Amniotic epithelial cell (primary cell): Measurements from ENCODE around the gene DELE1.
"Not testable (repeated sequence)": the region's sequence is repeated elsewhere in the genome, so short reads cannot be mapped to it uniquely, and the experiment has no call there.

ENCODE experiments used
- DNase-seq: peaks from one replicate; pipeline ENCODE4 v3.0.0-alpha.2; 2010; ENCODE audit warnings: low read depth

The DELE1 gene

DNA sequence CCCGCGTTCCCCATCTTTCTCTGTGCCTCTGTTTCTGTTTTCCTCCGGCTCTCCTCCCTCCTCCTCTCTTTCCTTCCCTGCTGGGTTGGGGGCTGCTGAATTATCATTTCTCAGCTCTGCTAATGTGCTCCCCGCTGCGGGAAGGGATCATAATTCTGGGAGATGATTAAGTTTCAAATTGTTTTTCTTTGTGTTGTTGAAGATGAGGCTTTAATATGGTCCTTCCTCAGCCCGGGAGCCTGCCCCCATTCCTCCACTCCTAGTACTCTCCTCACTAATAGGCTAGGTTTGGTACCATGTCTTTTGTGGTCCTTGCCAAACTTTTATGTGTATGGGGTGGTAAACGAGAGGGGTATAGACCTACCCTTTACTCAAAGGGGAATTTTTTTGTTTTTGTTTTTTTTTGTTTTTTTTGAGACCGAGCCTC is 39.8 kb upstream of the DELE1 start:
- DNase-seq, result no peak

DNA sequence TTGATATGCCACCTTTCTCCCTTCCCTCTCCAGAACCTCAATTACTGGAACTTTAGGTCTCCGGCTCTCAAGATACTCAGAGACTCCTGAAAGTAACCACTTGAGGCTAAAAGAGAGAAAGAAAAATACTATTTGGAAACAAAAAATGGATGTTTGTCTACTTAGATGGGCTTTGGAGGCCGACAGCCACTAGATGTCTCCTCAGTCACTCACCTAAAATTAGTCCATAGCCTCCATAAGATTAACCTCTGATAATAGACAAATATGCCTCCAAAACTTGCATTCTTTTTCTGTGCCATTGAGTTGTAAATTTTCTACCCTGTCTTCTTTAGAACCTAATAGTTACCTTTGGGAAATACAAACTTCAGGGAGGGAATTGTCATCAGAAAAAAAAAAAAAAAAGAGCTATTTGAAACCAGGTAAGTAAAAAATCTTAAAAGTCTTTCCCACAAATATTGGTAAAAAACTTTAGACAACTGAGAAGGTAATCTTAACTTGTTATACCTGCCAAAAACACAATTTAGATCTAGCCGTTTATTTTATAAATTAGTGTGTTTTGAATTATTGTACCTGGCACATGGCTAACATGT is 34.3 kb upstream of the DELE1 start:
- DNase-seq, result no peak

DNA sequence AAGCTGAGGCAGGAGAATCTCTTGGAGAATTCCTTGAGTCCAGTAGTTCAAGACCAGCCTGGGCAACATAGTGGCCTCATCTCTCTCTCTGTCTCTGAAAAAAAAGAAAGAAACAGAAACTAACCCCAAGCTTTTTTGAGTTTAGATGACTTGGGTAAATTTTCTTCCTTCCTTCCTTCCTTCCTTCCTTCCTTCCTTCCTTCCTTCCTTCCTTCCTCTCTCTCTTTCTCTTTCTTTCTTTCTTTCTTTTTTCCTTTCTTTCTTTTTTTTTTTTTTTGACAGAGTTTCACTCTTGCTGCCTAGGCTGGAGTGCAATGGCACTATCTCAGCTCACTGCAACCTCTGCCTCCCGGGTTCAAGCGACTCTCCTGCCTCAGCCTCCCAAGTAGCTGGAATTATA is 33.2 kb upstream of the DELE1 start:
- DNase-seq, result not testable (repeated sequence)

DNA sequence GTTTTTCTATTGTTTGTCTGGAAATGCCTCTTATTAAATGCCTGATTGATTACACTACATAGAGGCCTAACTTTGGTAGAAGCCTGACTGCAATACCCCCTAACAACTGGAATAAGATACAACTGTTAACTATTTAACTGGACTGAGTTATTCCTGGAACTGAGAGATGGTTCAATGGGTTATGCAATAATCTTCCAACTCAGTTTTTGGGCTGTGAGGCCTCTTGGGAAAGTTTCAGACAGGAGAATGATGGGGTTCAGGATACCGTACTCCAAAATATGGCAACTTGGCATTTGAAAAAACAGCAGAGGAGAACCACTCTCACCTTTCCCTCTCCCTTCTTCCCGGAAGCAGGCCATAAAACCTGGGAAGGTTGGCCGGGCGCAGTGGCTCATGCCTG is 26.2 kb upstream of the DELE1 start:
- DNase-seq, result no peak

DNA sequence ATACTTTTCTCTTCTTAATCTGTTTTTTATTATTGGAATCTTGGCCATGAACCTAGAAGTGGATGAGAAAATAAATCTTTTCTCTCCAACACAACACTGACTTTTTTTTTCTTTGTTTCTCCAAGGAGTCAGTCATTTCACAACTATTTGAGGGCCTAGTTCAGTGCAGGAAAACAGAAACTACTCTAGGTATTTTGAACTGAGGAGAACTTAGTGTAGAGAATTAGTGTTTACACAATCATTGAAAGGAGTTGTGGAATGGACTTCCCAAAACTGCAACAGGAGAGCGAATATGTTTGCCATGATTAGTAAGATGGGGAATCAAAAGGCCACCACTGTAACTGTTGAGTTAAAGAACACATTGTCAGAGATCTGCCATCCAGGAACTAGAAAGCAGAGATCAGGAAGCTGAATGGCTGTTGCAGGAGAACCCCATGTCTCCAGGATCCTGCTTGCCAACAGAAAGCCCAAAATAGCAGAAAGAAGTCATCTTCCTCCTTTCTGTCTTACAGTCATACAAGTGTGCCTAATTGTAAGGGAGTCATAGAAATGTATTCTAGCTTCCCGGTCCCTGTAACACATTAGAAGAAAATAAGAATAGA is 25.1 kb upstream of the DELE1 start:
- DNase-seq, result no peak

DNA sequence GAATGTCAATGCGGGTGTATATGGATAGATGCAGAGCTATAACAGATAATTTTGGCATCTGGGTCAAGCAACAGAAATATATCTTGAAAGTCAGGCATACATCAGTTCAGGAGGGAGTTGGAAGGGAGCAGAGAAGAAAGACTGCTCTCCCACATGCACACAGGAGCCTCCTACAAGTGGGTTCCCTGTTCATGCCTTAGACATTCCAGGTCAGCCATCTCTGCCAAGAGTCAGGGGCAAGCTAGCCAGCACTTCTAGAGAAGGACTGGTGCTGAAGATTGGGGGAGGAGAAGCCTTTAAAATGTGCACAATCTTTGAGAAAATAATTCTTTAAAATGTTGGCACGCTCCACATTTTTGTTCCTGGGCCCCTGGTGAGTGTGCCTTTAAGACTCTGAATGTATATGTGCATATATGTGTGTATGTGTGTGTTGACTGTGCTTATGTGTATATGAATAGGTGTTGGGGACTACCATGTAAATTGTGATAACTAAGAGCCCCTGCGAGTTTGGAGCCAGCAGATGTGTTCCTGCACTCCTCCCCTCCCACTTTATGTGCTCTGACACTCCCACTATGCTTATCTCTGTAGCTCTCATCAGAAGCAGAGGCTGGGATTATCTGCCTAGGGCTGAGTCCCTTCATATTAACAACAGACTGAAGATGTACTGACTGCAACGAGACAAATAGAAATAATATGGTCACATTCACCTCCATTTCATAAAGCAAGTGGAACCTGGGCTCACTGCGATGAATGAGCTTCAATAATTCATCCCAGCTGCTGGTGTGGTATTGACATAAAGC is 21.5 kb upstream of the DELE1 start:
- DNase-seq, result no peak

DNA sequence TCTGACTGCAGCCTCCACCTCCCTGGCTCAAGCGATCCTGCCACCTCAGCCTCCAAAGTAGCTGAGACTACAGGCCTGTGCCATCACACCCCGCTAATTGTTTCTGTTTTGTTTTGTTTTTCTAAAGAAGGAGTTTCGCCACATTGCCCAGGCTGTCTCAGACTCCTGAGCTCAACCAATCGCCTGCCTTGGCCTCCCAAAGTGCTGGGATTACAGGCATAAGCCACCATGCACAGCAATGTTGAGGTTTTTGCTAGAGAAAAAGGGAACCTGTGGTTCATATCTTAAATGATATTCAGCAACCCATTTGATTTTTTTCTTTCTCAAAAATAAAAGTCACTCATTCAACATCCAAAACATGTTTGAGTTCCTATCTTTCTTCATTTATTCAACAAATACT is 20.4 kb upstream of the DELE1 start:
- DNase-seq, result no peak

DNA sequence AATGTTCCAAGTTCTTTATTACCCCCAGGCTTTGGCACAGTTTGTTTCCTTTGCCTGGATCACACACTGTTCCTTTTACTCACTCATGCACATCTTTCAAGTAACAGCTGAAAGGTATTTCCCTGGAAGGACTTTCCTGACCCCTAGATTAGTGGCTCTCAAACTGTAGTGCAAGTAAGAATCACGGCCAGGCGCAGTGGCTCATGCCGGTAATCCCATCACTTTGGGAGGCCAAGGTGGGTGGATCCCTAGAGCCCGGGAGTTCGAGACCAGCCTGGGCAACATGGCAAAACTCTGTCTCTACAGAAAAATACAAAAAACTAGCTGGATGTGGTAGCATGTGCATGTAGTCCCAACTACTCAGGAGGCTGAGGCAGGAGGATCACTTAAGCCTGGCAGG is 19.1 kb upstream of the DELE1 start:
- DNase-seq, result no peak

DNA sequence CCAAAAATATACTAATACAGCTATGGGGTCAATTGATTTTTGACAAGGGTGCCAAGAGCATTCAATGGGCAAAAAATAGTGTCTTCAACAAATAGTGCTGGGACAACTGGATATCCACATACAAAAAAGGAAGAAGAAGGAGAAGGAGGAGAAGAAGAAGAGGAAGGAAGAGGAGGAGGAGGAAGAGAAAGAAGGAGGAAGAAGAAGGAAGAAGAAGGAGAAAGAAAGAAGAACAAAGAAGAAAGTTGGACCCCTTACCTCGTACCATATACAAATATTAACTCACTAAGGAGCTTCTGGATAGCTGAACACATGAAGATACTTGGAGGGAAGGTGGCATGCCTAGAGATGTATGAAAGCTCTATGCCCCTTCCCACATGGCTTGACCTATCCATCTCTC is 17.2 kb upstream of the DELE1 start:
- DNase-seq, result no peak

DNA sequence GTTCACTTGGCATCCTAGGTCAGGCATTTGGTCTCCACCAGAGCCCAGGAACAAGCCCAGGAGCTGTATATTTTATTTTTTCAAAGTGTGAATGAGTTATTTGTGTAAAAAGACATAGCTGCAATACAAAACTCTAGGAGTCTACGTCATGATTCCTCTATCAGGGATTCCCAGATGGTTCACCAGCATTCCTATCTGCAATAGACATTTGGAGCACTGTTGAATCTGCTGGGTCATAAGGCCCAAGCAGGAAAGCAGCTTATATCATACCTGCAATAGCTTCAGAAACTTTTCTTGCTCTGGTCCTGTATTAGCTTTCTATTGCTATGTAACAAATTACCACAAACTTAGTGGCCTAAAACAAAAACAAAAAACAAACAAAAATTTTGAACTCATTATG is 16.7 kb upstream of the DELE1 start:
- no peak for DNase-seq

DNA sequence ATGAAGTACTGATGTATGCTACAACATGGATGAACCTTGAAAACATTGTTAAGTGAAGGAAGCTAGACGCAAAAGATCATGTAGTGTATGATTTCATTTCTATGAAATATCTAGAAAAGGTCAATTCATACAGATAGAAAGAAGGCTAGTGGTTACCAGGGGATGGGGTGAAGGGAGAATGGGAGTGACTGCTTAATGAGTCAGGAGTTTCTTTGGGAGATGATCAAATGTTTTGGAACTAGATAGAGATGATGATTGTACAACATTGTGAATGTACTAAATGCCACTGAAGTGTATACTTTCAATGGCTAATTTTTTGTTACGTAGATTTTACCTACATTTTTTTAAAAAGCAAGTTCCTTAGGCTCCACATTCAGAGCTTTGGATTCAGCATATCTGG is 14.9 kb upstream of the DELE1 start:
- DNase-seq, result no peak

DNA sequence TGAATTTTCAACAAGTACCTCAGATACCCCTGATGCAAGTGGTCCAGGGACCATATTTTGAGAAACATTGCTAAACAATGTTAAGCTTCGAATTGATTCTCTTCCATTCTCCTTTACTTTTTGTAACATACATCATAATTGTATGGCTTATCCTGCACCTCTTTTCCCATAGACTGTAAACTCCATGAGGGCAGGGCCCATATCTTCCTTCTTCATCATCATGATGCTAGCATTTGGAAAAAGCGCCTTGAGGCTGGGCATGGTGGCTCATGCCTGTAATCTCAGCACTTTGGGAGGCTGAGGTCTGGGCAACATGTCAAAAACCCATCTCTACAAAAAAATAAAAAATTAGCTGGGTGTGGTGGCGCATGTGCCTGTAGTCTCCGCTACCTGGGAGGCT is 14.5 kb upstream of the DELE1 start:
- no peak for DNase-seq

DNA sequence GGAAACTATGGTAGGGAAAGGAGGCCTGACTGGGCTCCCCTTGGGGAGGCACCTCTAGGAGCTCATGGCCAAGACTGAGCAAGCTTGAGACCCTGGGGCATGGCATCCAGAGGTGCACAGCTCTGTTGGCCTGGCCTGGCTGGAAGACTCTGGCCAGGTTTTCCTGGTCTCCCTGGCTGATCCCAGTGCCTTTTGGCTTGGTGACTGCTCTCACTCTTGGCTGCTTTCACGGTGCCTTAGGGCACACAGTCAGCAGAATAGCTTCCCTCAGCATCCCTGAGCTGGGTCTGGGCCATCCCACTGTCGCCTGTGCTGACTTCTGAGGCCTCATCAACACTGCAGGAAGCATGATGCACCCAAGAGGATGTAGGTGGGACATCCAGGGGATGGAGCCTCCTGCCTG is 13.4 kb upstream of the DELE1 start:
- no peak for DNase-seq

DNA sequence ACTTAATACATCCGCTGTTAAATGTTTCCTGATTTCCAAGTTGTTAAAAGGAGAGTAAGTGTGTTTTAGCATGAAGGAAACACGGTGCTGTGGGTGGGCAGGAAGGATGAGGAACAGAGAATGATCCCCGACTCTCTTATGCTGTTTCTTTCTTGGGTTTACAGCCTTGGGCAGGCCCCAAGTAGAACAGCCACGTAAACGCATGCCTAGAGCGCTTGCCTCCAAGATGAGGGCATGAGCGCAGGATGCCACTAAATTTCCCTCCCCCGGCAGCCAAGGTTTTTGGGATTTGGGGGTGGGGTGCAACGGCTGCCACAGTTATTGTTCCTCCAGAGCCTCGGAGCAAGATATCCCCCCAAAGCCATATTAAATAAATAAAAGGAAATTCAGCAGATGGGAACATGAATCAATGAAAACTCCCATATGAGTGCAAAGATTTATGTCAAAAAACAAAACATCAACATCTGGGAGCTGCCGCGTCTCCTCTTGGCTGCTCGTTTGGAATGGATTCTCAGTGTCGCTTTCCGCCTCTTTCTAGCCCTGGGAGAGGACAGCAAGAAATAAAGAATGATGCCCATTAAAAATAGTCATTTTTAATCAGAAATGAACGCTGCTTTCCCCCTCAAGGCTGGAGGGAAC is 10.0 kb upstream of the DELE1 start:
- no peak for DNase-seq

DNA sequence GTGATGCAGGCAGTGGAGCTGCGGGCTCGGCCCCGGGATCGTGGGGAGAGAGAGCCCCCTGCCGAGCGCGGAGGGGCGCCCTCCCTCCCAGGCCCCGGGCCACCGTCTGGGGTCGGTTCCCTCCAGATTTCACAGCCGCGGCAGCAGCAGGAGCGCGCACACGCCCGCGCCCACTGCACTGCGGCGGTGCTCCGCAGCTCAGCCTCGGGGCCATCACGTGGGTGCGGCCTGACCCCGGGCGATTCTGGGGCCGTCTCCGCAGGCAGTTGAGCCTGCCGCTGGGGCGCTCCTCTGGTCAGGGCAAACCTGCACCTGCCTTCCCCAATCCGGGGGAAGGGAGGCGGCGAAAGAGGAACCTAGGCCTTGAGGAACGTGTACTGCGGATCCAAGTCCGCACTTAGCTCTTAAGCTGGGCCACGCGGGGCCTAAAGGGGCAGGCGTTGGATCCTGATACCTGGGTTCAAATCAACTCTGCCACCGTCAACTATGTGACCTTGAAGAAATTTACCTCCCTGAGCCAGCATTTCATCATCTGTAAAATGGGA is 9.4 kb upstream of the DELE1 start:
- no peak for DNase-seq

DNA sequence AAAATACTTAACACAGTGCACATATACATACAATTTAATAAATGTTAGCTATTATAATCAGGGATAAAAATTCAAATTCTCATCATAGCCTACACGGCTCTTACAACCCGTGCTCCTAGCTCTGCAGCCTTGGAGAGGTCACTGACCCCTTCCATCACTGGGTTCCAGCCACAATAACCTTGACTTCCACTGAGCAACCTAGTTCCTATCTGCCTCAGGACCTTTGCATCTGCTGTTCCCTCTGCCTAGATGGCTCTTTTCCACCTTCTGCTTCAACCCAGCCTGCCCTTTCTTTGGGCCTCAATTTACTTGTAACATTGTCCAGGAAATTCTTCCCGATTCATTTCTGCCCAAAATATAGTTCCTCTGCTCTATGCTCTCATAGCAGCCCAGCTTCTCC is 8.9 kb upstream of the DELE1 start:
- DNase-seq, result no peak

DNA sequence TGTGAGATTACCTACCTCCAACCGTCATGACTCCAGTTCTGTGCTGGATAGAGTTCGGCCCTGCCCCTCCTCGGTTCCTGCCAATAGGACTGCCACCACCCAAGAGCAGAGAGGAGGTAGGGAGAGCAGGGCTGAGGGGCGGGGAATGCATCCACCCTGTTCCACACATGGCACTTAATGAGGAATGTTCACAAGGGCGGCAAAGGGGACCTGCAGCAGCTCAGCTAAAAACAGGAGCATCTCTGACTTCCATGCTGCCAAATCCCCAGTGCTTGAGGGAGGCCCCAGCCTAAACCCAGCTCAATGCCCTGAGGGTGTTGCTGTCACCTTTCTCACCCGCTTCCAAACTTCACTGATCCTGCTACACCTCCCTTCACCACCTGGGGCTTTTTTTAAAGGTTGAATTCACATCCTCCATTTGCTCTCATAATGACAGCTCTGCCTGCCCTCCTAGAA is 7.8 kb upstream of the DELE1 start:
- no peak for DNase-seq

DNA sequence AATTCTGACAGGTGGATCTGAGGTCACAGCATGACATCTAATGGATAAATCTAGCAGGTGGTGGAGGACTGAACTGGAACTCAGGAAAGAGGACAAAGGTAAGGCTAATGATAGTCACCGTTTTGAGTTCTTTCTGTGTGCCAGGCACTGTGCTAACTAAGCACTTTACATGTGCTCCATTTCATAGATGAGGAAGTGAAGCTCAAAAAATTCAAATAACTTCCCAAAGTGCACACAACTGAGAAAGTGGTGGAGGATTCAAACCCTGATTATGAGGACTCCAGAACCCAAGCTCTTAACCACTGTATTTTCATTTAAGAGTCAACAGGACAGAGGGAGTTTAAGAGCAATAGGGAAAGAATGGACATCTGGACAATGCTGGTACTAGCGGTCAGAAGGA is 7.1 kb upstream of the DELE1 start:
- DNase-seq, result no peak

DNA sequence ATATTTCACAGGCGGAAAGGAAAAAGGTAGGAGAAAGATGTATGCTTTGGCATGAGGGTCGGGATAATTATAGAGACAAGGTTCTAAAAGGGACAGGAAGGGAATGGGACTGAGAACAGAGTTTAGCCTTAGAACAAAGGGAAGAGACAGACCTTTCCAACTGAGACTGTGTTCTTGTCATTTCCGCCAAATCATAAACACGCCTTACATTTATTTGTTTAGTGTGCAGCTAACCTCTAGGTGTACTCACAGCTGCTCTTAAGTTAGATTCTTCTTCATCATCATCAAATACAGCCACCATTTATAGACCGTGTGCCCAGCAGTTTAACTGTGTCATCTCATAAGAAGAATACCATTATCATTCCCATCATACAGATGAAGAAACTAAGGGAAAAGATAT is 5.9 kb upstream of the DELE1 start:
- DNase-seq, result no peak

DNA sequence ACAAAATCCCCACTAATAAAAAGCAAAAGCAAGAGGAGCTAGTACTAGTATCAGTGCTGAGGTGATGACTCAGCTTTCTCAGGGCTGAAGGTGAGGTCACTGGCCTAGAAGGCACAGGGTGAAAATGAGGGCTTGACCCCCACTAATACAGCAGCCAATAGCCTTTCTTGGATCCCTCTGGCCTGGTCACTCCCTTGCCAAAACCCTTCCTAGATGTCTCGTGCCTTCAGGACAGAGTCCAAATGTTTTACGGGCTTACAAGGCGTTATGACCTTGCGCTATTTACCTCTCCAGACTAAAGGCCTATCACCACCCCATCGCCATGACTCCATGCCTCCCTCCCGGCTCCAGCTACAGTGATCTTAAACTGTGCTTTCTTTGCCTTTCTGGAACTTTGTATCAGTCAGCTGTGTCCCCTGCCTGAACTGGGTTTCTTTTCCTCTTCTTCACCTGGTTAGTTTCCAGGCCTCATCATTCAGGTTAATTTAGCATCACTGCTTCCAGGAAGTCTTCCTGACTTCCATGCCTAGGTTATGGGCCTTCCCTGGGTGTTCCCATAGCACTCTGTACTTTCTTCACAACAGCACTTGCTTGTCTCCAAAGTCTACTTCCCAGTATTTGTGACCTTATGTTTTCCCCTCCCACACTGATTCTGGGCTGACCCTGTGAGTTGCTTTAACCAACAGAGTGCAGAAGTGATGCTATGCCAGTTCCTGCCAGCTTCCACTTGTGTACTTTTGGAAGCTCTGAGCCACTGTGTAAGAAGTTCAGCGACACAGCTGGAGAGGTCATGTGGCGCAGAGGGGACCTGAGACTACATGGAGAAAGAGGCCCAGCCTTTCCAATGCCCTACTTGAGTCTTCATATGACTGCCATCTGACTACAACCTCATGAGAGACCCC is 4.2 kb upstream of the DELE1 start:
- DNase-seq, result no peak

DNA sequence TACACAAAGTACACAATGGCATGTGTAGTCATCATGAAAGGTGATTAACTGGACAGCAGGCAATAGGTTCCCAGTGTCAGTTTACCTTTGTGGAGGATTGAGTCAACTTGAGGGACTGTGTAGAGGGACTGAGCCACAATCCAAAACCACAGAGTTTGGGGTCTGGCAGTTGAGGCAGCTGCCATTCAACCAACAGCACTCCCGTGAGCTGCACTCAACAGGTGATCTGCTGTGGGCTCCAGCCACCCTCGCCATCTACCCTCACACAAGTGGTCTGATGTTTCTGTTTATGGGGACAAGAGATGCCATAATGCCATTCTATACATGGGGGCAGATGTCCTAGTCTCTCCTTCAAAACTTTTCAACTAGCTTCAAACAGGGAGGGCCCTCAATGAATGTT is 2.9 kb upstream of the DELE1 start:
- DNase-seq, result no peak
